Thyroid gland (tissue), 4 donors: ENCODE results near the gene ZBTB37.

Experiments used
- CTCF ChIP-seq, 6 experiments: fragments of 200-600 bp in 3 of 6; fragments of 450-650 bp in 3 of 6; sonication (generic) in 3 of 6; IDR thresholded peaks; one replicate each; pipeline ENCODE4 v1.5.1; 2016 to 2019; ENCODE audit warnings: antibody characterized with exemption in 6 of 6, mild to moderate bottlenecking in 2 of 6, inconsistent platforms in 1 of 6, moderate library complexity in 1 of 6
- POLR2A ChIP-seq, 2 donors: fragments of 450-650 bp; IDR thresholded peaks; one replicate each; pipeline ENCODE4 v1.6.1; 2017; ENCODE audit warnings: antibody characterized with exemption in 2 of 2, mild to moderate bottlenecking in 2 of 2, moderate library complexity in 1 of 2

DNA sequence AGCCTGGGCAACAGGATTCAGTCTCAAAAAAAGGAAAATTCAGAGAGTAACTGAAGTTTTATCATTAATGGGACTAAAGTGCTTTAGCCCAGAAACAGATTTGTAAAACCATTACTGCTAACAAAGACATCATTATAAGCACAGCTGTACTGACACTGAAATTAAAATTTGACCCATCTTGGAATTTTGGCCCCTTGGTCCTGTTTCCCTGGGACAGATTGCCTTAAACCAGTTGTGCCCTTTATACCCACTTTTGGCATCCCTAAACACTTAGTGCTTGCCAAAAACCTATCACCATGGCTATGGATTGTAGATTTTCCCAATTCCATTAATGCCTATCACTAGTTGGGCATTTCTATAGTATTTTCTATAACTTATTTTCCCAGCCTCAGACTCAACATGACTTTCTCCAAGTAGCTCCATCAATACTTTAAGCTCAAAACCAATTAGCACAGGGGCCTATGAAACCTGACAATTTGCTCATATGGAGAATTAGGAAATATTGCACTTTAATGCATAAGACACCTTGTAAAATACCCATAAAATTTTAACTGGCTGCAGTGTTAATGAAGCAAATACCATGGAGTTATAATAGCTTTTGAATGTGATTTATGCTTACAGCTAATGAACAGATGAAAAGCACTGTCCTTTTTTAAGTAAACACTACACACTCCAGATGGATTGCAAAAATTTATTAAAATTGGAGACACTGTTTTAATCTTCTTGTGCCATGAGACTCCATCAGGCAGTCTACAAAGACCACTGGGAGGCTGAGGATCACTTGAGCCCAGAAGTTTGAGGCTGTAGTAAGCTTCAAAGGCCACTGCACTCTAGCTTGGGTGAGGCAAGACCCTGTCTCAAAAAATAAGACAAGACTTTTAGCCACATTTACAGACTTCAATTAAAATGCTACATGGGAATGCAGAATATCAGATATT is 4.7 kb upstream of the ZBTB37 start:
- TF ChIP-seq CTCF (IDR thresholded peaks at IDR 0.05) (no peak), POLR2A (IDR thresholded peaks at IDR 0.05) (no peak)
